IgD-negative memory B cell (primary cell): Measurements from ENCODE around the gene STK33. TPM values are rescaled to one million over a fixed set of nuclear protein-coding genes. Genes with fewer than 3 reads are reported as not detected.

Experiments
- H3K27ac Mint-ChIP-seq, 3 donors: one replicate each; pipeline ENCODE4 v1.8.0; 2020 to 2022; ENCODE audit warnings: mild to moderate bottlenecking in 3 of 3, mixed read lengths in 3 of 3, moderate library complexity in 1 of 3
- H3K27me3 Mint-ChIP-seq: one replicate; pipeline ENCODE4 v1.8.0; 2021; ENCODE audit warnings: mixed read lengths
- H3K36me3 Mint-ChIP-seq: one replicate; pipeline ENCODE4 v1.8.0; 2020; ENCODE audit warnings: mild to moderate bottlenecking, mixed read lengths
- H3K4me1 Mint-ChIP-seq, 3 donors: one replicate each; pipeline ENCODE4 v1.8.0; 2020 to 2022; ENCODE audit warnings: mixed read lengths in 3 of 3, mild to moderate bottlenecking in 1 of 3
- H3K4me3 Mint-ChIP-seq, 4 donors: one replicate each; pipeline ENCODE4 v1.8.0; 2020 to 2022; ENCODE audit warnings: mild to moderate bottlenecking in 4 of 4, mixed read lengths in 4 of 4, moderate library complexity in 3 of 4
- H3K9me3 Mint-ChIP-seq, 3 donors: one replicate each; pipeline ENCODE4 v1.8.0; 2020 to 2021; ENCODE audit warnings: mixed read lengths in 3 of 3, mild to moderate bottlenecking in 1 of 3
- polyA plus RNA-seq: library from polyadenylated mRNA; unstranded; fragments of 300-500 nt; fragmentation: Illumina TruSeq; gene quantifications from one replicate; pipeline ENCODE4 v1.2.3, GENCODE V29; 2021

STK33 gene
- polyA plus RNA-seq, 1 donor from 2014 or later = 1.4 TPM

DNA sequence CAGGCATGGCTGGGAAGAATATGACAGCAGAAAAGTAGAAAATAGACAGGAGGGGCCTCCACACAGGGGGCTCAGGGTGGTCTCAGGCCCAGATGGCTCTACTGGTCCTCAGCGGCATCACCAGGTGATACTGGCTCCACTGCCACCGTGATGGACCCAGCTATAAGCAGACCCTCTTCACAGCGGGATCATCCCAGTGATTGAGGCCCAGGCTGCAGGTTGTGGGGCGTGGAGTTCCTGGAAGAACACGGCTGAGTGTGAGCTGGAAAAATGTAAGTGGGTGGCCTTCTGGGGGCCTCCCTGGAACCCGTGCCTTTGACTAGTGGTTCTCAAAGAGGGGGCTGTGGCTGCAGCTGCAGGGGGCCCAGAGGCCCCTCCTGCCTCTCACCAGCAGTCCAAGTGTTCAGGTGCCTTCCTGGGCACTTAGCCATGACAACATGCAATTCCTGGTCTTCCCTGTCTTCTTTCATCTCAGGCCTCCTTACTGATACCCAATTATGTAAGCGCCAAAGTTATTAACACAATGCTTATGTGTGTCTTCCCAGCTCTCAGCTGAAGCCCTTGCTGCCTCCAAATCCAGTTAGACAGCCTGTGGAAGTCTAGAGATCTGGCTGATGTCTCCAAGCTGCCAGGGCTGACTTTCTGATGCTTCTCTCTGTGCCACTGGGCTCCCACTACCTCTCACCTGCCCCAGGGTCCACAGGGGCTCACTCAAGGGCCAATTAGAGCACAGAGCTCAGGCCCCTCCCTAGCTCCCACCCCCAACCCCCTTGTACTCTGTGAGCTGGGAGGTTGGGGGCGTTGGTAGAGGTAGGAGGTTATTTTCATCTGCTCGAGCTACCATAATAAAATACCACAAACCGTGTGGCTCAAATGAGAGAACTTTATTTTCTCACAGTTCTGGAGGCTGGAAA, 220.3 kb downstream of the STK33 start:
- H3K9me3 Mint-ChIP-seq = peaks cover 0 to 2% (median 0%) of the 10 kb centered on the region in 3 donors

DNA sequence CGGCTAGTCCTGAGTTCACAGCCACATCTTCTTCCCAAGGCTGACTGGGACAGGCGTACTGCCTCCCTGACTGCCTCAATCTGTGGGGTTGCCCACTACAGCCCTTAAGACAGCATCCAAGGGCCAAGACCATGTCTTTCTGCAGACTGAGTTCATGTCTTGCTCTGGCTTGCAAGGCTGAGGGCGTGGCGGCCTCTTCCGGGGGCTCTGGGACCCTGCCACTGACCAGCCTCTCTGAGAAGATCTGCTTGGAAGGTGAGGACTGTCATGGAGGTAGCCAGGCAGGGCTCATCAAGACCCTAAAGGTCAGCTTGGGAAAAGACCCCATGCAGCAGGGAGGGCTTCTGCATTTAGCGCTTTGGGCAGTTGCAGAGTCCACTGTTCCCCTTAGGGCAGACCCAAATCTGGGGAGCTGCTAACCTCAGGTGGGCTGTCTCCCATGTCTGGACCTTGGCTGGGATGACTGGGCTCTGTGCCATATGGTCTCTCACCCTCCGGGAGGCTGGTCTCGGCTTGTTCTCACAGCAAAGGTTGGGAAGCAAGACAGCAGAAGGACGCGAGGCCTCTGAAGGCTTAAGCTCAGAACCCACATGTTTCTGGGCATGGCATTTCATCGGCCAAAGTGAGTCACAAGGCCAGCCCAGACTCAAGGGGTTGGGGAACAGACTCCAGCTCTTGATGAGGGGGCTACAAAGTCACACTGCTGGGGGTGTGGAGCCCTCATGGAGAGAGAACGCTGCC, 221.2 kb downstream of the STK33 start:
- Mint-ChIP-seq H3K4me1 (peaks cover 0 to 5% (median 0%) of the 10 kb centered on the region in 3 donors), H3K9me3 (peaks cover 0 to 2% (median 0%) of the 10 kb centered on the region in 3 donors), H3K27me3 (peaks cover 3% of the 10 kb centered on the region), H3K27ac (no peak overlapping the region), H3K4me3 (no peak overlapping the region), H3K36me3 (no peaks in the 10 kb centered on the region)

More for the DNA sequence above, 220.3 kb downstream of the STK33 start:
- Mint-ChIP-seq H3K4me1 (peaks cover 0 to 5% (median 0%) of the 10 kb centered on the region in 3 donors), H3K36me3 (no peaks in the 10 kb centered on the region), H3K4me3 (no peak overlapping the region), H3K27ac (no peak overlapping the region), H3K27me3 (peaks cover 3% of the 10 kb centered on the region)

DNA sequence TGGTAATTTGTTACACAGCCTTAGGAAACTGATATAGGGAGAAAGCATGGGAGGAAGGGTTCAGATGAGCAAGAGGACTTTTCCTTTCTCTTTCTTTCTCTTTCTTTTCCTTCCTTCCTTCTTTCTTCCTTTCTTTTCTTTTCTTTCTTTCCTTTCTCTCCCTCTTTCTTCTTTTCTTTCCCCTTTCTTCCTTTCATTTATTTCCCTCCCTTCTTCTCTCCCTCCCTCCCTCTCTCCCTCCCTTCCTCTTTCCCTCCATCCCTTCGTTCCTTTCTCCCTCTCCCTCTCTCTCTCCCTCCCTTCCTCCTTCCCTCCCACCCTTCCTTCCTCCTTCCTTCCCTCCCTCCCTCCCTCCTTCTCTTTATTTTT, 222.5 kb downstream of the STK33 start:
- Mint-ChIP-seq H3K4me1 (peaks cover 0 to 5% (median 0%) of the 10 kb centered on the region in 3 donors), H3K27me3 (peaks cover 3% of the 10 kb centered on the region), H3K27ac (no peak overlapping the region), H3K9me3 (peaks cover 0 to 2% (median 0%) of the 10 kb centered on the region in 3 donors), H3K4me3 (no peak overlapping the region), H3K36me3 (no peaks in the 10 kb centered on the region)

DNA sequence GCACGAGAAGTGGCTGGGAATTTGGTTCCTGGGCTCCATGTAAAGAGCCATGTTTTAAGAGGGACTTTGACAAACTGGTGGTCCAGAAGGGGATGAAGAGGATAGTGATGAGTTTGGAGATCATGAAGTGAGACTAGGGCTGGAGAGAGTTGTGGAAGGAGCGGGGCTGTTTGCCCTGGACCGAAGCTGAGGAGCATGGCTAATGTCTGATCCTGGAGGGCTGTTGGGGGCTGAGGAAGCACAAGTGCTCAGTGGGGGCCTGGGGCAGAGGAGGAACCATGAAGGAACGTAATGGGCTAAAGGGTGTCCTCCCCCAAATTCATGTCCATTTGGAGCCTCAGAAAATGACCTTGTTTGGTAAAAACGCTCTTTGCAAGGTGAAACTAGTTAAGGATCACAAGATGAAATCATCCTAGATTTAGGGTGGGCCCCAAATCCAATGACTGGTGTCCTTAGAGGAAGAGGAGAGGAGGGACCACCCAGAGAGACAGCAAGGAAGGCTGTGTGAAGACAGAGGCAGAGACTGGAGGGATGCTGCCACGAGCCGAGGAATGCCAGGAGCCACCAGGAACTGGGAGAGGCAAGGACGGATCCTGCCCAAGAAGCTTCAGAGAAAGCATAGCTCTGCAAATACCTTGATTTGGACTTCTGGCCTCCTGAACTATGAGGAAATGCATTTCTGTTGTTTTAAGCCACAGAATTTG, 223.1 kb downstream of the STK33 start:
- Mint-ChIP-seq H3K4me1 (peaks cover 0 to 5% (median 0%) of the 10 kb centered on the region in 3 donors), H3K9me3 (peaks cover 0 to 2% (median 0%) of the 10 kb centered on the region in 3 donors), H3K36me3 (no peaks in the 10 kb centered on the region), H3K27ac (no peak overlapping the region), H3K4me3 (no peak overlapping the region), H3K27me3 (peaks cover 3% of the 10 kb centered on the region)

DNA sequence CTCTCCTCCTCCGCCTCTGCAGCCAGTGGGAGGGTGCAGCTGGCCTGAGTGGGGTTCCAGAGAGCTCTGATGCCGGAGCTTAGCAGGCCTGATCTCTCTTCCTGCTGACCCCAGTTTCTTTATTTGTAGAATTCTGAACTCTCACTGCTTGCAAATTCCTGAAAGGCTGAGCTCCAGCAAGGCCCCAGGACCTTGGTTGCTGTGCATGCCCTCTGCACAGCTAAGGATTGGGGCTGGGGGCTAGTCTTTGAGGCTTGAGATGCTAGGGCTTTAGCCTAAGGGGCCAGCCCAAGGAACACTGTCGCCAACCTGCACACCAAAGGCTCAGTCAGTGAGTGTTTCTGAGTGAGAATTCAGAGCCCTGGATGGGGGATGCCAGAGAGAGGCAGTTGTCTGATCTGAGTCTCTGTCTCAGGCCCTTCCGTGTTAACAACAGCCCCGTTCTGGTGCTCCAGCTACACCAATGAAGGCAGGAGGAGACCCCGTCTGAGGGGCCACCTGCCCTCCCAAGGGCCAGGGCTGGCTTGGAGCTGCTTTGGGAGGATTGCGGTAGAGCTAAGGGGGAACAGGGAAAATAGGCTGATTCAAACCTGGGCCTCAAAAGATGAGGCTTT, 224.3 kb downstream of the STK33 start:
- Mint-ChIP-seq H3K36me3 (no peaks in the 10 kb centered on the region), H3K27me3 (peaks cover 3% of the 10 kb centered on the region)

DNA sequence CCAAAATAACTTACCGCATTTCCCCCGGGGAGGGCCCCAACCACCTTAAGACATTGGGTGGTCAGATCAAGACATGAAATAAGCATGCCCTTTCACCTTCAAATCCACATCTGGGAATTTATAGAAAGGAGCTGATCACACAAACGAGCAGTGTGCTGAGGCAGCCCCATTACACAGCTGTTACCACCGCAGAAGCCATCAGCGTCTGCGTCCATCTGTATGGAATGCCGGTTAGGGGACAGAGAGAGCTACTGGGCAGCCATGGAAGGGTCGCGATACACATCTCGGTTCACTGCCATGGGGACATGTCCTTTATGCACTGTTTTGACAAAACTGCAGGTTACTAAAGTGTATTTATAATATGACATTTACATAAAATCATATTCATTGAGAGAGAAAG, 225.3 kb downstream of the STK33 start:
- H3K27ac Mint-ChIP-seq = no peak overlapping the region
- peaks cover 0 to 2% (median 0%) of the 10 kb centered on the region in 3 donors for H3K9me3 Mint-ChIP-seq
- H3K4me1 Mint-ChIP-seq = no peaks in the 10 kb centered on the region
- no peaks in the 10 kb centered on the region for H3K36me3 Mint-ChIP-seq
- H3K27me3 Mint-ChIP-seq = peaks cover 3% of the 10 kb centered on the region
- no peak overlapping the region for H3K4me3 Mint-ChIP-seq

More for the DNA sequence above, 224.3 kb downstream of the STK33 start:
- H3K9me3 Mint-ChIP-seq = peaks cover 0 to 2% (median 0%) of the 10 kb centered on the region in 3 donors
- no peaks in the 10 kb centered on the region for H3K4me1 Mint-ChIP-seq
- no peak overlapping the region for H3K4me3 Mint-ChIP-seq
- no peak overlapping the region for H3K27ac Mint-ChIP-seq

DNA sequence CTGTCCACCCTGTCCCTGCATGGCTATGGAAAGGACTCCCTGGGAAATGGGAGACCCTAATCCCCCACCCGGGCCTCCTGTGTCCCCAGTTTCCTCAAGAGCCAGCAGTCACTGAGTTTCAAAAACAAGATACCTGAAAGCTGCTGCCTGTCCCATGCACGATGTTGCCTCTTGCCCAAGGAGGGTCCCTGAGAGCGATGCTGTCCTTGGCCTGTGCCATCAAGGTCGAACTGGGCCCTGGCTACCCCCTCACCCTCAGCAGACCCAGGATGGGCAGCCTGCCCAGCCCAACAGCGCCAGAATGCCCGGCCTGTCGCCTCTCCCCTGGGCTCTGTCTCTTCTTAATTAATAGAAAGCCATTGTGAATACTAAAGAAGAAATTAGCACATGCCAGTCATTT, 225.8 kb downstream of the STK33 start:
- no peak overlapping the region for H3K4me3 Mint-ChIP-seq

GRCh38 chr11:8366316-8366715, 227.7 kb downstream of the STK33 start:
- Mint-ChIP-seq H3K27ac (no peak overlapping the region), H3K27me3 (peaks cover 4% of the 10 kb centered on the region), H3K36me3 (no peaks in the 10 kb centered on the region)

More for the DNA sequence above, 225.8 kb downstream of the STK33 start:
- Mint-ChIP-seq H3K27ac (no peak overlapping the region), H3K4me1 (peaks cover 0 to 1% (median 0%) of the 10 kb centered on the region in 3 donors), H3K36me3 (no peaks in the 10 kb centered on the region), H3K9me3 (peaks cover 0 to 2% (median 0%) of the 10 kb centered on the region in 3 donors), H3K27me3 (peaks cover 3% of the 10 kb centered on the region)

DNA sequence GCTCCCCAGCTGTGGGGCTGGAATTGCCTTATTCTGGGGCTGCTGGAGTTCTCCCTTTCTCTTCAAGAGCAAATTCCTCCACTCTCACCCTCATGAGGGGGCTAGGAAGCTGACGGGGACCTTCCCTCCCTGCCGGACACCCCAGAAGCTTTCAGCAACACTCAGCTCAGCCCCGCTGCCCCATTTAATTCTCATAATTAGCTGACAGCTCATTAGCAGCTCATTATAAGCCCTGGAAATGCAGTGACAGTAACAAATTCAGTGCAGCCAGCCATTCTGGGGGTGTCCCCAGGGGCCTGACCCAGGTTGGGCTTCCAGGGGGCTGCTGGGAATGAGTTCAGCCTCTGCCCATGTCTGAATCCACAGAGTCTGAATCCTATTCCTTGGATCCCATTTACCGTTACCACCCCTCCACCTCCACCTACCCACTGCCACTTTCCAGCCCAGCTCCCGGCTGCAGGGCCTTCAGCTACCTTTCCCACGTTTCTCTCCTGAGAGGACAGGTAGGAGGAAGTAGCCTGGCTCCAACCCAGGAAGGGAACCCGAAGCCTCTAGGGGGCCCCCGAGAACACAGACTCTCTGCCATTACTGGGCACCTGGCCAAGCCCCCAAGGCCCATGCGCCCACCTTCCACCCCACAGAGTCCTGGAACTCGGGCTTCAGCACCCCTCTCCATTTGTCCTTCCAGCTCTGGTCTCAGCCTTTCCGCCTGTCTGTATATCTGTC, 228.6 kb downstream of the STK33 start:
- H3K36me3 Mint-ChIP-seq = no peaks in the 10 kb centered on the region
- peaks cover 1% of the 10 kb centered on the region for H3K27me3 Mint-ChIP-seq
- H3K4me3 Mint-ChIP-seq = no peak overlapping the region
- no peaks in the 10 kb centered on the region for H3K9me3 Mint-ChIP-seq
- peaks cover 0 to 1% (median 0%) of the 10 kb centered on the region in 3 donors for H3K4me1 Mint-ChIP-seq
- H3K27ac Mint-ChIP-seq = no peak overlapping the region

More at GRCh38 chr11:8366316-8366715, 227.7 kb downstream of the STK33 start:
- Mint-ChIP-seq H3K4me3 (no peak overlapping the region), H3K9me3 (peaks cover 0 to 2% (median 0%) of the 10 kb centered on the region in 3 donors), H3K4me1 (peaks cover 0 to 1% (median 0%) of the 10 kb centered on the region in 3 donors)

DNA sequence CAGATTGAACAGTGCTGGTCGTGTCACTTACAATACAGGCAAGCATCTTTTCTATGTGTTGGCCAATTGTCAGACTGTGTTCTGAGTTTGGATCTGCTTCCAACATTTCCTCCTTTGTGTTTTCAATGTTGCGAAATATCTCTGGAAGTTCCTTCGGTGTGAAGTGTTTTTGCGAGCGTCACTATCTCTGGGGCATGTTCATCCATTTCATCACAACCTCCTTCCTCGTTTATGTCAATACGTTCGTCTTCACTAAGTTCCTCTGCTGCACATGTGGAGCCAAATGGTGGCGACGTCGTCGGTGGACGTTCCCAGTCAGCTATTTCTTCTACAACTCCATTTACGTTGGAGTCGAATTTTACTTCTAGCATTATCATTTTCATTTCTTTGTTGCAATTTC, 230.1 kb downstream of the STK33 start:
- Mint-ChIP-seq H3K36me3 (peaks cover 4% of the 10 kb centered on the region), H3K9me3 (no peaks in the 10 kb centered on the region), H3K4me3 (no peak overlapping the region), H3K4me1 (peaks cover 0 to 1% (median 0%) of the 10 kb centered on the region in 3 donors), H3K27ac (no peak overlapping the region), H3K27me3 (peaks cover 1% of the 10 kb centered on the region)

DNA sequence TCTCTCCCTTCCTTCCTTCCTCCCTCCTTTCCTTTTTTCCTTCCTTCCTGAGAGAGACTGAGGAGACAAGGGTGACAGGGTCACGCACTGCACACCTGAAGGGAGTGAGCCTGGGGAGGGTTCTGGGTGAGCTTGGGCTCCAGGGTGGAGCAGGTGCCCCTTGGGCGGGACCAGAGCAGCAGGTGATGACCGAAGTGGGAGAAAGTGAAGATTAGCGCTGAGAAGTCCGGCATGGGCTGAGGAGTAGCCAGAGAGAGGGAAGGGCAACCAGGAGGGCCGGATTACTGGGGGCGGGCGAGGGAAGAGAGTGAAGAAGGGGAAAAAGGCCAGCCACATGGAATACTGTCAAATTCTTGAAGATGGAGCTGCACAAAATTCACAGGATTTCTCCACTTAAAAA, 231.1 kb downstream of the STK33 start:
- H3K9me3 Mint-ChIP-seq = no peaks in the 10 kb centered on the region

GRCh38 chr11:8362491-8362890, 231.5 kb downstream of the STK33 start:
- Mint-ChIP-seq H3K36me3 (peaks cover 4% of the 10 kb centered on the region), H3K4me1 (peaks cover 0 to 1% (median 0%) of the 10 kb centered on the region in 3 donors), H3K9me3 (no peaks in the 10 kb centered on the region), H3K27ac (peak overlapping the region in 1 of 3 donors; percentile 28), H3K27me3 (peaks cover 1% of the 10 kb centered on the region), H3K4me3 (no peak overlapping the region)

More for the DNA sequence above, 231.1 kb downstream of the STK33 start:
- H3K4me3 Mint-ChIP-seq = no peak overlapping the region
- peaks cover 4% of the 10 kb centered on the region for H3K36me3 Mint-ChIP-seq
- peaks cover 0 to 1% (median 0%) of the 10 kb centered on the region in 3 donors for H3K4me1 Mint-ChIP-seq
- peaks cover 1% of the 10 kb centered on the region for H3K27me3 Mint-ChIP-seq
- H3K27ac Mint-ChIP-seq = no peak overlapping the region

DNA sequence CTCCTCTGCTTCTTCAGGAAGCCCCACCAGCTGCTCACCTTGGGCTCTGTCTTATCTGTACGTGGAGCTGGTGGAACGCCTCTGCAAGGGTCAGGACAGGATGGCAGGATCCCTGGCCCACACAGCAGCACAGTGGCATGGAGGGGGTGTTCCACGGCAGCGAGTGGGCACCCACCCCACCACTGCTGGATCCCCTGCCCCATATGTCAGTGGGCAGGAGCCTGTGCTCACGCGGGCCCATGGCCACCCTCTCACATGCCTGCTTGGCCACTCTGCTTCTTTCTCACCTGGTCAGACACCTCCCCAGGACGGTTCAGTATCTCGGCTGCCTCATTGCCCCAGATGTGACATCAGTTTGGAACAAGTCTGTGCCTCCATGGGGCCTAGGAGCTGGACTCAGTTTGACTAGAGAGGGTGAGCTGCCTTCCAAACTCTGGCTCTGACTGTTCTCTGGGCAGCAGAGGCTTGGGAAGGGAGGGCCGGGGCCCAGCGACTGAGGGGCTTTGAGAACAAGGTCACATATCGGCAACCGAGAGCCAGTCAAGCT, 232.3 kb downstream of the STK33 start:
- peak overlapping the region in 1 of 3 donors; percentile 28 for H3K27ac Mint-ChIP-seq
- no peak overlapping the region for H3K4me3 Mint-ChIP-seq
- peaks cover 4% of the 10 kb centered on the region for H3K36me3 Mint-ChIP-seq
- peaks cover 0 to 1% (median 0%) of the 10 kb centered on the region in 3 donors for H3K4me1 Mint-ChIP-seq
- H3K27me3 Mint-ChIP-seq = peaks cover 1% of the 10 kb centered on the region
- H3K9me3 Mint-ChIP-seq = no peaks in the 10 kb centered on the region
